GM23338 (cell line): ENCODE results near the gene TAF15. TPM values are rescaled to one million over a fixed set of nuclear protein-coding genes. Genes with fewer than 3 reads are reported as not detected.
A peak's percentile ranks its signal among the peaks of the same experiment; 100 is the strongest.

Experiments used
- ATAC-seq: fragments of 200-7000 bp; cut with Tn5 transposase; 3 replicates; pipeline ENCODE4 v1.9.1; 2020
- DNase-seq: peaks from one replicate; pipeline ENCODE4 v3.0.0-alpha.2; 2015; ENCODE audit warnings: low spot score
- H2AFZ ChIP-seq: fragments of 200-600 bp; sonication (generic); 2 replicates; pipeline ENCODE4 v1.8.0; 2016; ENCODE audit warnings: antibody characterized with exemption, mild to moderate bottlenecking, moderate library complexity
- H3F3A ChIP-seq: fragments of 200-600 bp; sonication (generic); replicated peaks from 2 replicates; pipeline ENCODE4 v1.8.0; 2017; ENCODE audit warnings: antibody characterized with exemption, mixed run types, low read depth
- H3K27ac ChIP-seq: fragments of 200-600 bp; sonication (generic); 2 replicates; pipeline ENCODE4 v1.6.1; 2016; ENCODE audit warnings: low read depth
- H3K27me3 ChIP-seq: fragments of 200-600 bp; sonication (generic); 2 replicates; pipeline ENCODE4 v1.8.0; 2016; ENCODE audit warnings: mild to moderate bottlenecking, mixed run types, moderate library complexity; ENCODE audit not compliant: insufficient read depth
- H3K36me3 ChIP-seq: fragments of 200-600 bp; sonication (generic); 2 replicates; pipeline ENCODE4 v1.8.0; 2016; ENCODE audit warnings: mild to moderate bottlenecking; ENCODE audit not compliant: insufficient read depth
- H3K4me1 ChIP-seq: fragments of 200-600 bp; sonication (generic); 2 replicates; pipeline ENCODE4 v1.8.0; 2016; ENCODE audit warnings: mild to moderate bottlenecking, moderate library complexity; ENCODE audit not compliant: insufficient read depth
- H3K4me2 ChIP-seq: fragments of 200-600 bp; sonication (generic); 2 replicates; pipeline ENCODE4 v1.7.1; 2017; ENCODE audit warnings: mixed run types
- H3K4me3 ChIP-seq: fragments of 200-600 bp; sonication (generic); 2 replicates; pipeline ENCODE4 v1.6.1; 2016; ENCODE audit warnings: mixed run types
- H3K79me2 ChIP-seq: fragments of 200-600 bp; sonication (generic); replicated peaks from 2 replicates; pipeline ENCODE4 v1.8.0; 2017; ENCODE audit warnings: mild to moderate bottlenecking; ENCODE audit not compliant: insufficient read depth
- H3K9me2 ChIP-seq: fragments of 200-600 bp; sonication (generic); 2 replicates; pipeline ENCODE4 v1.8.0; 2017; ENCODE audit not compliant: insufficient read depth
- H4K20me1 ChIP-seq: fragments of 200-600 bp; sonication (generic); replicated peaks from 2 replicates; pipeline ENCODE4 v1.8.0; 2017; ENCODE audit warnings: mild to moderate bottlenecking; ENCODE audit not compliant: insufficient read depth
- H3K27ac Mint-ChIP-seq: 2 replicates; pipeline ENCODE4 v1.8.0; 2020; ENCODE audit warnings: inconsistent platforms, mild to moderate bottlenecking, moderate library complexity, mixed read lengths
- H3K27me3 Mint-ChIP-seq: 3 replicates; pipeline ENCODE4 v1.8.0; 2022; ENCODE audit warnings: low read depth, mild to moderate bottlenecking, moderate library complexity, mixed read lengths, inconsistent platforms; ENCODE audit not compliant: insufficient read depth, poor library complexity
- H3K36me3 Mint-ChIP-seq: 3 replicates; pipeline ENCODE4 v1.8.0; 2021; ENCODE audit warnings: low read depth, mild to moderate bottlenecking, inconsistent platforms, moderate library complexity, mixed read lengths
- H3K4me1 Mint-ChIP-seq: 3 replicates; pipeline ENCODE4 v1.8.0; 2020; ENCODE audit warnings: mild to moderate bottlenecking, inconsistent platforms, mixed read lengths
- H3K4me3 Mint-ChIP-seq: 3 replicates; pipeline ENCODE4 v1.8.0; 2021; ENCODE audit warnings: moderate library complexity, mild to moderate bottlenecking, inconsistent platforms, mixed read lengths
- H3K9me3 Mint-ChIP-seq: 3 replicates; pipeline ENCODE4 v1.8.0; 2020; ENCODE audit warnings: moderate library complexity, mild to moderate bottlenecking, inconsistent platforms, mixed read lengths
- CREB1 ChIP-seq: fragments of 250-450 bp; sonication (Bioruptor Pico); IDR thresholded peaks from 2 replicates; pipeline ENCODE4 v1.5.0; 2020; ENCODE audit warnings: low read depth, mild to moderate bottlenecking, moderate library complexity
- ETS1 ChIP-seq: IDR thresholded peaks from 2 replicates; pipeline ENCODE4 v1.6.1; 2016; ENCODE audit warnings: antibody characterized with exemption
- EZH2 ChIP-seq: fragments of 200-600 bp; sonication (generic); IDR thresholded peaks from one replicate; pipeline ENCODE4 v1.8.0; 2017; ENCODE audit warnings: antibody characterized with exemption, mild to moderate bottlenecking, low read depth; ENCODE audit not compliant: unreplicated experiment
- EZH2phosphoT487 ChIP-seq: fragments of 200-600 bp; sonication (generic); IDR thresholded peaks from one replicate; pipeline ENCODE4 v1.8.1; 2018; ENCODE audit warnings: antibody characterized with exemption; ENCODE audit not compliant: unreplicated experiment
- JUNB ChIP-seq: IDR thresholded peaks from one replicate; pipeline ENCODE4 v1.6.1; 2016; ENCODE audit warnings: antibody characterized with exemption; ENCODE audit not compliant: unreplicated experiment
- NANOG ChIP-seq: IDR thresholded peaks from 2 replicates; pipeline ENCODE4 v1.6.1; 2016; ENCODE audit warnings: antibody characterized with exemption, borderline replicate concordance
- POLR2AphosphoS5 ChIP-seq: IDR thresholded peaks from 2 replicates; pipeline ENCODE4 v1.6.1; 2016; ENCODE audit warnings: antibody characterized with exemption, low read depth
- REST ChIP-seq: IDR thresholded peaks from one replicate; pipeline ENCODE4 v1.6.1; 2018; ENCODE audit warnings: antibody characterized with exemption; ENCODE audit not compliant: unreplicated experiment
- ZNF114 ChIP-seq: fragments of 250-450 bp; sonication (Bioruptor Pico); IDR thresholded peaks from 2 replicates; pipeline ENCODE4 v1.5.0; 2020; ENCODE audit warnings: mild to moderate bottlenecking, moderate library complexity
- ZNF331 ChIP-seq: fragments of 250-450 bp; sonication (Bioruptor Pico); IDR thresholded peaks from 2 replicates; pipeline ENCODE4 v1.5.0; 2020; ENCODE audit warnings: low read depth, mild to moderate bottlenecking, moderate library complexity
- ZNF462 ChIP-seq: fragments of 250-450 bp; sonication (Bioruptor Pico); IDR thresholded peaks from 2 replicates; pipeline ENCODE4 v1.5.0; 2020; ENCODE audit warnings: mild to moderate bottlenecking, moderate library complexity
- polyA plus RNA-seq: library from polyadenylated mRNA; unstranded; fragments of >200 nt; fragmentation: Nextera tagmentation; extraction: Ambion mirVana; gene quantifications from 2 replicates; pipeline ENCODE4 v1.2.1, GENCODE V29; 2016
- total RNA-seq: library from RNA; depleted of rRNA; stranded (reverse); fragments of >200 nt; shearing (Covaris generic); gene quantifications from 2 replicates; pipeline ENCODE4 v1.2.3, GENCODE V29; 2014

TAF15 gene
- total and polyA plus RNA-seq, 2 experiments from 2014 or later: 33.8 to 109 TPM

- TF ChIP-seq CREB1 (CRISPR knock-in tag) (no peak), EZH2 (no peak)
Observed at GRCh38 chr17:35763767-35764122, 45.5 kb upstream of the TAF15 start (continued).

GRCh38 chr17:35764123-35764991, 44.9 kb upstream of the TAF15 start:
- no peak overlapping the region for H3K27ac Mint-ChIP-seq
- H2AFZ ChIP-seq: peak overlapping the region; percentile 94
- H3K4me1 Mint-ChIP-seq: peaks cover 17% of the 10 kb centered on the region
- no peak for TF ChIP-seq ZNF331 (CRISPR knock-in tag)
- no peak for TF ChIP-seq ZNF114
- TF ChIP-seq ETS1: peak; percentile 22; the same call in 1 of the 2 replicates
- peak; percentile 53; the same call in 1 of the 2 replicates for TF ChIP-seq POLR2AphosphoS5
- TF ChIP-seq CREB1 (CRISPR knock-in tag): peak; percentile 27; the same call in 1 of the 2 replicates
- no peak for TF ChIP-seq REST
- TF ChIP-seq NANOG: no peak
- no peak for TF ChIP-seq JUNB
- TF ChIP-seq EZH2phosphoT487: no peak
- TF ChIP-seq ZNF462 (CRISPR knock-in tag): no peak

More at GRCh38 chr17:35764123-35764991, 44.9 kb upstream of the TAF15 start:
- no peaks in the 10 kb centered on the region for H3K79me2 ChIP-seq
- no peaks in the 10 kb centered on the region for H3K36me3 Mint-ChIP-seq
- ATAC-seq: peak; percentile 87
- peak overlapping the region; percentile 83 for H3K4me2 ChIP-seq
- H4K20me1 ChIP-seq: no peaks in the 10 kb centered on the region
- peaks cover 6% of the 10 kb centered on the region; the same call in 1 of the 2 replicates for H3K4me1 ChIP-seq
- no peaks in the 10 kb centered on the region for H3K27me3 ChIP-seq
- no peaks in the 10 kb centered on the region; the same call in 1 of the 3 replicates for H3K9me3 Mint-ChIP-seq
- H3K9me2 ChIP-seq: no peaks in the 10 kb centered on the region
- no peaks in the 10 kb centered on the region for H3K36me3 ChIP-seq
- peak overlapping the region; percentile 65 for H3K4me3 ChIP-seq
- H3K27ac ChIP-seq: no peak overlapping the region
- H3K4me3 Mint-ChIP-seq: peak overlapping the region; percentile 82
- H3K27me3 Mint-ChIP-seq: peaks cover 5% of the 10 kb centered on the region
- peaks cover 4% of the 10 kb centered on the region; the same call in 1 of the 2 replicates for H3F3A ChIP-seq
- peak; percentile 96 for DNase-seq
